ACC112 (cell line): ENCODE results near the gene SLC16A12.
A peak's percentile ranks its signal among the peaks of the same experiment; 100 is the strongest.
"Not testable (repeated sequence)": the region's sequence is repeated elsewhere in the genome, so short reads cannot be mapped to it uniquely, and the experiment has no call there.

Experiments
- H2AFZ ChIP-seq: fragments of 200-600 bp; sonication (generic); one replicate; pipeline ENCODE4 v1.6.0; 2017; ENCODE audit warnings: antibody characterized with exemption, low read length; ENCODE audit not compliant: unreplicated experiment
- H3K27ac ChIP-seq: fragments of 200-600 bp; sonication (generic); 2 replicates; pipeline ENCODE4 v1.5.1; 2014; ENCODE audit warnings: low read depth, mild to moderate bottlenecking, antibody characterized with exemption, low read length, moderate library complexity
- H3K27me3 ChIP-seq: fragments of 200-600 bp; sonication (generic); 2 replicates; pipeline ENCODE4 v1.6.1; 2014; ENCODE audit warnings: mild to moderate bottlenecking, antibody characterized with exemption, low read length, moderate library complexity, mixed read lengths; ENCODE audit not compliant: insufficient read depth
- H3K36me3 ChIP-seq: fragments of 200-600 bp; sonication (generic); 2 replicates; pipeline ENCODE4 v1.6.1; 2016; ENCODE audit warnings: mild to moderate bottlenecking, antibody characterized with exemption, low read length, moderate library complexity, mixed read lengths; ENCODE audit not compliant: insufficient read depth
- H3K4me1 ChIP-seq: fragments of 200-600 bp; sonication (generic); one replicate; pipeline ENCODE4 v1.6.1; 2016; ENCODE audit warnings: low read length, mixed read lengths; ENCODE audit not compliant: insufficient read depth, unreplicated experiment, control insufficient read depth
- H3K4me3 ChIP-seq: fragments of 200-600 bp; sonication (generic); 2 replicates; pipeline ENCODE4 v1.5.1; 2014; ENCODE audit warnings: mild to moderate bottlenecking, low read depth, low read length
- H3K79me2 ChIP-seq: fragments of 200-600 bp; sonication (generic); one replicate; pipeline ENCODE4 v1.6.0; 2016; ENCODE audit warnings: low read length; ENCODE audit not compliant: control insufficient read depth, unreplicated experiment, insufficient read depth

The SLC16A12 gene

GRCh38 chr10:89406178-89406577 is 129.2 kb downstream of the SLC16A12 start:
- peaks cover 52% of the 10 kb centered on the region for H3K36me3 ChIP-seq
- not testable (repeated sequence) for H3K27ac ChIP-seq, H3K4me3 ChIP-seq, H3K27me3 ChIP-seq, H2AFZ ChIP-seq, H3K4me1 ChIP-seq
- H3K79me2 ChIP-seq = peaks cover 25% of the 10 kb centered on the region

- Histone ChIP-seq H3K4me3 (no peak overlapping the region), H3K27me3 (no peaks in the 10 kb centered on the region), H3K4me1 (peaks cover 5% of the 10 kb centered on the region), H3K27ac (no peak overlapping the region), H3K79me2 (peaks cover 43% of the 10 kb centered on the region), H3K36me3 (peaks cover 62% of the 10 kb centered on the region), H2AFZ (no peak overlapping the region)
Measured at GRCh38 chr10:89404104-89405047, 131.0 kb downstream of the SLC16A12 start.

GRCh38 chr10:89403043-89403442 is 132.4 kb downstream of the SLC16A12 start:
- no peak overlapping the region for H2AFZ ChIP-seq
- no peaks in the 10 kb centered on the region for H3K27me3 ChIP-seq
- no peak overlapping the region for H3K27ac ChIP-seq
- peaks cover 75% of the 10 kb centered on the region for H3K36me3 ChIP-seq
- no peak overlapping the region for H3K4me3 ChIP-seq
- peaks cover 19% of the 10 kb centered on the region for H3K4me1 ChIP-seq
- peaks cover 56% of the 10 kb centered on the region for H3K79me2 ChIP-seq

- Histone ChIP-seq H3K36me3 (peaks cover 90% of the 10 kb centered on the region), H2AFZ (no peak overlapping the region), H3K4me1 (peaks cover 37% of the 10 kb centered on the region), H3K79me2 (peaks cover 87% of the 10 kb centered on the region), H3K4me3 (no peak overlapping the region), H3K27me3 (no peaks in the 10 kb centered on the region), H3K27ac (no peak overlapping the region)
Measured at GRCh38 chr10:89399956-89400355, 135.4 kb downstream of the SLC16A12 start.

- 0 out of 2 replicates have a peak overlapping the region, but pooled peaks have one; percentile 2 for H3K27ac ChIP-seq
Measured at GRCh38 chr10:89398003-89398749, 137.2 kb downstream of the SLC16A12 start.

DNA sequence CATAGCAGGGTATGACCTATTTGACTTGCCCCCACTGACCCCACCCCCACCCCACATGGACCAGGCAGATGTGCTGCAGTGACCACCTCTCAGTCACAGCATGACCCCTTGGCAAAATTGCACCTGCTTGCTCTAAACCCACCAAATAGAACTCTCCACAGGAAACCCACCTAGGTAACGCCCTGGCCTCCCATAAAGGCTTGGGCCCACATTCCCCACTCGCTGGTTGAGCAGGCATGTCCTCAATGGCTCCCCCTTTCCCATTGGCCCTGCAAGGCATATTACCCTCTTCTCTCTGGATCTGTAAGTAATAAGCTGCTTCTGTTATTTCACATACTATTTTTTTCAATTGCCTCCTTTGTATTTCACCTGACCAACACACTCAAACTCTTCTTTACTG is 140.3 kb downstream of the SLC16A12 start:
- Histone ChIP-seq H3K4me1 (peaks cover 41% of the 10 kb centered on the region), H3K36me3 (peaks cover 54% of the 10 kb centered on the region), H3K27ac (no peak overlapping the region), H2AFZ (no peak overlapping the region), H3K79me2 (peaks cover 77% of the 10 kb centered on the region), H3K4me3 (peak overlapping the region; percentile 96), H3K27me3 (no peaks in the 10 kb centered on the region)

More at GRCh38 chr10:89398003-89398749, 137.2 kb downstream of the SLC16A12 start:
- Histone ChIP-seq H3K36me3 (peaks cover 81% of the 10 kb centered on the region), H3K79me2 (peaks cover 99% of the 10 kb centered on the region), H3K4me1 (peaks cover 37% of the 10 kb centered on the region), H3K27me3 (no peaks in the 10 kb centered on the region), H2AFZ (no peak overlapping the region), H3K4me3 (peak overlapping the region; percentile 55)

DNA sequence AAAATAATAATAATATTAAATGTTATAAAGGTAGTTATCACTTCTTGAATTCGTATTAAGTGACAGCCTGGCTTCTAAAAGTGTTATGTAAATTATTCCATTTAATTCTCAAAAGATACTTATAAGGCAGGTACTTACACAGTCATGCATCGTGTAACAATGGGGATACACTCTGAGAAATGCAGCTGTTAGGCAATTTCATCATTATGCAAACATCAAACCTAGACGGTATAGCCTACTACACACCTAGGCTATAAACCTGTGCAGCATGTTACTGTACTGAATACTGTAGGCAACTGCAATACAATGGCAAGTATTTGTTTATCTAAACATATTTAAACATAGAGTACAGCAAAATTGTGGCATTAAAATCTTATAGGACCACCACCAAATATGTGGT is 141.5 kb downstream of the SLC16A12 start:
- peak overlapping the region; percentile 96 for H3K4me3 ChIP-seq
- no peak overlapping the region for H3K27ac ChIP-seq
- no peak overlapping the region for H2AFZ ChIP-seq
- peaks cover 64% of the 10 kb centered on the region for H3K79me2 ChIP-seq
- H3K36me3 ChIP-seq = peaks cover 47% of the 10 kb centered on the region
- peaks cover 31% of the 10 kb centered on the region for H3K4me1 ChIP-seq
- no peaks in the 10 kb centered on the region for H3K27me3 ChIP-seq

- peaks cover 38% of the 10 kb centered on the region for H3K36me3 ChIP-seq
- H3K79me2 ChIP-seq = peaks cover 55% of the 10 kb centered on the region
- peak overlapping the region; percentile 96 for H3K4me3 ChIP-seq
- peaks cover 22% of the 10 kb centered on the region for H3K4me1 ChIP-seq
- H3K27me3 ChIP-seq = no peaks in the 10 kb centered on the region
- H2AFZ ChIP-seq = no peak overlapping the region
- peak overlapping the region; percentile 94 for H3K27ac ChIP-seq
Measured at GRCh38 chr10:89392974-89393373, 142.4 kb downstream of the SLC16A12 start.

DNA sequence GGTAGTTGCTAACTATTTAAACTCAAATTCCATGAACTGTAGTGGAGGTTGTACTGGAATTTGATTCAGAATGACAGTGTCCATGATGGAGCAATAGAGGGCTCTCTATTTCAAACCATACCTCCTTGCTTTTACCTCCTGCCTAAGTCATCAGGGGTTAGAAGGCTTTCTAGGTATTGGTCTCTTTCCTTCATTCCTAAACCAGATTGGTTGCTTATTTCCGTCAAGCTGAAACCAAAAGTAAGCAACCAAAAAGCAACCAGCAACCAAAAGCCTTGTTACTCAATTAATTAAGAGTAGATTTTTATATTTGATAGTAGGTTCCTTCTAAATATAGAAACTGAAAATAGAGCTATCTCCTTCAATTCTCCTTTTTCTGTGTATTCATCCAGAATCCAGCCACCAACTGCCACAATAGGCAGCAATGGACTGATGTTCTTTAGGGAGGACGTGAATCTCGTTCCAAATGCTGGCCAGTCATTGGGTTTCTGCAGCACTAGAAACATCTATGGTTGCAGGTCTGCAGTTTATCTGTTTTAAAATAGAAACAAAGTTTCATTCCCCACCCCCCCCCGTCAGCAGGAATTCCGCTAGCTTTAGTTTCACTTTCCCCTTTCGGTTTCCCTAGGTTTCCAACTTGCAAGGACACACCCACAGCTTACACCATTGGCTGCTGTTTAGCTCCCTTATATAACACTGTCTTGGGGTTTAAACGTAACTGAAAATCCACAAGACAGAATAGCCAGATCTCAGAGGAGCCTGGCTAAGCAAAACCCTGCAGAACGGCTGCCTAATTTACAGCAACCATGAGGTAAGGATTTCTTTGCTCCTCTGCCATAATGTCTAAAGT is 143.3 kb downstream of the SLC16A12 start, which contains the start of gene IFIT1:
IFIT1 (plus strand) TSS at position 717 of the 850 bp plus-strand sequence; CDS start at position 807, 90 bp downstream.
- peaks cover 15% of the 10 kb centered on the region for H3K4me1 ChIP-seq
- peak within 1 kb of the TSS; percentile 96 for H3K4me3 ChIP-seq
- peaks cover 47% of the 10 kb centered on the region for H3K79me2 ChIP-seq
- peak within 1 kb of the TSS; percentile 64 for H2AFZ ChIP-seq
- peaks cover 30% of the 10 kb centered on the region for H3K36me3 ChIP-seq
- H3K27ac ChIP-seq = peak within 1 kb of the TSS; percentile 94
- H3K27me3 ChIP-seq = no peaks in the 10 kb centered on the region

DNA sequence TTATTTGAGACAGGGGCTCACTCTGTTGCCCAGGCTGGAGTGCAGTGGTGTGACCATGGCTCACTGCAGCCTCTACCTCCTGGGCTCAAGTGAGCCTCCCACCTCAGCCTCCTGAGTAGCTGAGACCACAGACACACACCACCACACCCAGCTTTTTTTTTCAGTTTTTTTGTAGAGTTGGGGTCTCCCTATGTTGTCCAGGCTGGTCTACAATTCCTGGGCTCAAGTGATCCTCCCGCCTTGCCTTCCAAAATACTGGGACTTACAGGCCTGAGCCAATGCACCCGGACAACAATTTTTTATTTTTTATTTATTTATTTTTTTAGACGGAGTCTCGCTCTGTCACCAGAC is 144.2 kb downstream of the SLC16A12 start:
- not testable (repeated sequence) for H2AFZ ChIP-seq, H3K27me3 ChIP-seq, H3K4me3 ChIP-seq
- H3K36me3 ChIP-seq = peaks cover 22% of the 10 kb centered on the region
- peaks cover 13% of the 10 kb centered on the region for H3K4me1 ChIP-seq
- peak overlapping the region; percentile 94; the same call in 1 of the 2 replicates for H3K27ac ChIP-seq
- H3K79me2 ChIP-seq = peaks cover 37% of the 10 kb centered on the region
